Effector CD8-positive, alpha-beta T cell (primary cell): ENCODE measurements around the gene PHACTR1.

Experiments
- DNase-seq: peaks from one replicate; lab custom pipeline; 2025; lab: John Stamatoyannopoulos, UW

PHACTR1 gene

GRCh38 chr6:12849809-12850198 is 133.2 kb downstream of the PHACTR1 start:
- DNase-seq, result no peak

GRCh38 chr6:12851123-12851695 is 134.6 kb downstream of the PHACTR1 start:
- DNase-seq, result no peak

GRCh38 chr6:12861603-12862002 is 145.0 kb downstream of the PHACTR1 start:
- DNase-seq, result no peak

- no peak for DNase-seq
Observed at GRCh38 chr6:12865117-12865516, 148.6 kb downstream of the PHACTR1 start.

- no peak for DNase-seq
Observed at GRCh38 chr6:12865671-12866181, 149.2 kb downstream of the PHACTR1 start.

- no peak for DNase-seq
Observed at GRCh38 chr6:12866422-12867029, 150.0 kb downstream of the PHACTR1 start.

- DNase-seq, result no peak
Observed at GRCh38 chr6:12869816-12870432, 153.4 kb downstream of the PHACTR1 start.

- no peak for DNase-seq
Observed at GRCh38 chr6:12873691-12874090, 157.1 kb downstream of the PHACTR1 start.

- no peak for DNase-seq
Observed at GRCh38 chr6:12875051-12875450, 158.5 kb downstream of the PHACTR1 start.

GRCh38 chr6:12878741-12879140 is 162.2 kb downstream of the PHACTR1 start:
- no peak for DNase-seq

- DNase-seq, result no peak
Observed at GRCh38 chr6:12882761-12883290, 166.3 kb downstream of the PHACTR1 start.

GRCh38 chr6:12884983-12885382 is 168.4 kb downstream of the PHACTR1 start:
- DNase-seq, result no peak

- DNase-seq, result no peak
Observed at GRCh38 chr6:12886961-12887775, 170.6 kb downstream of the PHACTR1 start.

- DNase-seq, result no peak
Observed at GRCh38 chr6:12890171-12890790, 173.7 kb downstream of the PHACTR1 start.

GRCh38 chr6:12891595-12891994 is 175.0 kb downstream of the PHACTR1 start:
- DNase-seq, result no peak

- DNase-seq, result no peak
Observed at GRCh38 chr6:12892151-12892550, 175.6 kb downstream of the PHACTR1 start.

- no peak for DNase-seq
Observed at GRCh38 chr6:12893036-12893435, 176.5 kb downstream of the PHACTR1 start.

GRCh38 chr6:12895721-12896120 is 179.2 kb downstream of the PHACTR1 start:
- no peak for DNase-seq

GRCh38 chr6:12896208-12896733 is 179.7 kb downstream of the PHACTR1 start:
- DNase-seq, result no peak

GRCh38 chr6:12898603-12899002 is 182.0 kb downstream of the PHACTR1 start:
- DNase-seq, result no peak

GRCh38 chr6:12899046-12899833 is 182.7 kb downstream of the PHACTR1 start:
- no peak for DNase-seq
